C1 segment of cervical spinal cord (tissue), 14 donors: Measurements from ENCODE around the gene PRDM5.

Experiments
- DNase-seq, 14 donors: peaks; one replicate each; lab custom pipeline; 2025; lab: John Stamatoyannopoulos, UW

Gene PRDM5

DNA sequence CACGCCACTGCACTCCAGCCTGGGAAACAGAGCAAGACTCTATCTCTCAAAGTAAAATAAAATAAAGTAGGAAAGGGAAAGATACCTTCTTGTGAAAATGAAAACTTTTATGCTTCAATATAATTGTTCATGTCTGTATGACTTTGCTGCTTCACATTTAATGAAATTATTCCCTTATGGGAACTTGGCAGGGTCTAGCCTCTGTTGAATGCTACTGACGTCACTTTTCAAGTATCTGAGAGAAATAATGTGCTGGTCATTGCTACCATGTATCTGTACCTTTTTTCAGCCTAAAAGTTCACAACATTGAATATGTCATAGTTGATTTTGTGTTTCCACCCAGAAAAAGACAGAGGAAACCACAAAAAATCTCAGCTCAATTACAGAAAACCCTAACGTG lies 65.2 kb downstream of the PRDM5 start:
- DNase-seq = no peak

- no peak for DNase-seq
Measured at GRCh38 chr4:120856294-120856693, 66.2 kb downstream of the PRDM5 start.

GRCh38 chr4:120855307-120856001 lies 67.1 kb downstream of the PRDM5 start:
- DNase-seq = no peak

DNA sequence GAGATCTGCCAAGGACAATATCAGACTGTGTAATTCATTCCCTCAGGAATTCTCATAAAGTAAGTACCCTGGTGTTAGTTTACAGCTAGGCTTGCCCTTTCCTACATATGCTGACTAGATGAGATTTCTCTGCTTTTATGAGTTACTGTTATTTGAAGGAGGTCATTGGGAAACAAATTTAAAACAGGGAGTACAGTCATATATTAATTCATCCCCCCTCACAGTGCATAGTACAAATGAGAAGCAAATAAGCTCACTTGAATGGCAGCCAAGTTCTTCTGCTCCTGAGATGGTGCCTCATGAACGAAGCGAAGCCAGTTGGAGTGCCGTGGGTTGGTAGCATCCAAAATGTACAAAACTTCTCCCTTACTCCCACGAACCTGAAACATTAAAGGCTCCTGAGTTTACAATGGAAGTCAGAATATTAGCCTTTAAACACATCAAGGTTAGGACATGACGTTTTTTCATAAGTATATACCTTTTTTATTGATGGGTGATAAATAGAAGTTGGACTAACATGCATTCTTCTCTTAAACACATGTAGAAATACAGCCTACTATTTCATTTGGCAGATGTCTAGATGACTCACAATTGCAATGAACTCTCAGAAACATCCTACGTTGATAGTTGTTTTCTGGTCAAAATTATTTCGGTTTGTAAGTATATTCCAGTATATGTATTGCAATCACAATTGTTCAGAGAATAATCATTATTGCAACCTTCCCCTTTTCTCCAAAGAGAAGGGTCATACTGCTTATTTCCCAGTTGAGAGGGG lies 69.2 kb downstream of the PRDM5 start:
- DNase-seq = no peak

DNA sequence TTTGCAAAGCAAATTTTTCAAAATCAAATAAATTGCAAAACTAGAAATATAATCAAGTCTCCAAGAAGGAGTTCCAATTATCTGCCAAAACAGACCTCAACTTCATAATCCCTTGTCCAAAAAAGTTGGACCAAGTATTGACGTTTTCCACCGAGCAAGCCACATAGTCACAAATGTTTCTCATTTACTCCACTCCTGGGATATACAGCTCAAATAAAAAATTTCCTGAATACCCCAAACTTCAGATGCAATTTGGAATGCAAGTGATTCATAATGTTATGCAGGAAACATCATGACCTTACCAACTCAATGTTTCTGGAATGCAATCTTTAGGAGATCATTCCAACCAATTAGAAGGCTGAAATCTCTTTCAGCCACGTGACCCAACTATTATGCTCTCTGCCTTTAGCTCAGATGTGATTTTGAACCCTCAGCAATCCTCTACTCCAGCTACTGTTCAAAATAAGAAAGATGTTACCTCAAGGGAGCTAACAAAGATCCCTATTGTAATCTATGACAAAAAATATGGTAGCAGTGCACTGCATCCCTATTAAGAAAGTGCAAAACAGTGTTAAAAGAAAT lies 72.4 kb downstream of the PRDM5 start:
- no peak for DNase-seq

DNA sequence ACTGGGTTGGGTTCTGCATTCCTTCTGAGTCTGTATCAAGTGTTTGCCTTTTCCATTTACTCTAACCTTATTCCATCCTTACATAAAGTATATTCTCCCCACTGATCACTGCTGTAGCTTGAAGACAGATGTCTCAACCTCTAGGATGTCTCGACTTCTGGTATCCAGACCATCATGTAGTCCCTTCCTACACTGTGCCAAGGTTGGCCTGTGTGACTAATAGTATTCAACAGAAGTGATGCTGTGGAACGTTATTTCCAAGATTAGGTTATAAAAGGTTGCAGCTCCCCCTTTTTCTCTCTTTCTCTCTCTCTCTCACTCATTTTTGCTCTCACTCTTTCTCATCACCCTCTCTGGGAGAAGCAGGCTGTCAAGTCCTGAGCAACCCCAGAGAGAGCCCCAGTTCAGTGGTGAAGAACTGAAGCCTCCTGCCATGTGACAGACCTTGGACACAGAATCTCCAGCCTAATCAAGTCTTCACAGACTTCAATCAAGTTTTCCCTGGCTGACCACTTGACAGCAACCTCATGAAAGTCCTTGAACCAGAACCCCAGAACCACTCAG lies 75.4 kb downstream of the PRDM5 start:
- no peak for DNase-seq

GRCh38 chr4:120844528-120844921 lies 78.0 kb downstream of the PRDM5 start:
- no peak for DNase-seq

DNA sequence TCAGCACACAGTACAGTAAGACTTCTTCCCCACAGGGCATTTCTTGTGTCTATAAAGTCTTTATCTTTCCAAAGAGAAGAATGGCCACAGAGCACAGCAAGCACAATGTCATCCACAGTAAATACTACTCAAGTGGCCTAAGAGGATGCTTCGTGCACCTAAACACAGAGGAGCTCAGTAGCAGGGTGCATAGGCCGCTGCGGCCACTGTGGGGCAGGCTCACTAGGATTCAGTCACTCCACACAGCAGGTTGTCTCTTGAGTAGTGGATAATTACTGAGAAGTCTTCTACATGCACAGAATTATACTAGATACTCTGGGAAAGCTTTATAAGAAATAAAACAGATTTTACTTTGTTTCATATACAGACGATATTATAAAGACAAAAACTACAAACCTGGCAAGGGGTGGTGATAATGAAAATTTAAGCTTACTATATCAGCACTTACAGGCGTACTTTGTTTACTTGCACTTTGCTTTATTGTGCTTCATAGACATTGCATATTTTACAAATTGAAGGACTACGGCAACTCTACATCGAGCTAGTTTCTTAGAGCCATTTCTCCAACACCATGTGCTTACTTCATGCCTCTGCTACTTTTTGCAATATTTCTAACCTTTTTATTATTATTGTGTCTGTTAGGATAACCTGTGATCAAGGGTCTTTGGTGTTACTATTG lies 78.5 kb downstream of the PRDM5 start:
- no peak for DNase-seq

GRCh38 chr4:120842031-120842430 lies 80.5 kb downstream of the PRDM5 start:
- DNase-seq = no peak

- DNase-seq = no peak
Measured at GRCh38 chr4:120841580-120841979, 80.9 kb downstream of the PRDM5 start.

GRCh38 chr4:120839974-120840751 lies 82.4 kb downstream of the PRDM5 start:
- no peak for DNase-seq

DNA sequence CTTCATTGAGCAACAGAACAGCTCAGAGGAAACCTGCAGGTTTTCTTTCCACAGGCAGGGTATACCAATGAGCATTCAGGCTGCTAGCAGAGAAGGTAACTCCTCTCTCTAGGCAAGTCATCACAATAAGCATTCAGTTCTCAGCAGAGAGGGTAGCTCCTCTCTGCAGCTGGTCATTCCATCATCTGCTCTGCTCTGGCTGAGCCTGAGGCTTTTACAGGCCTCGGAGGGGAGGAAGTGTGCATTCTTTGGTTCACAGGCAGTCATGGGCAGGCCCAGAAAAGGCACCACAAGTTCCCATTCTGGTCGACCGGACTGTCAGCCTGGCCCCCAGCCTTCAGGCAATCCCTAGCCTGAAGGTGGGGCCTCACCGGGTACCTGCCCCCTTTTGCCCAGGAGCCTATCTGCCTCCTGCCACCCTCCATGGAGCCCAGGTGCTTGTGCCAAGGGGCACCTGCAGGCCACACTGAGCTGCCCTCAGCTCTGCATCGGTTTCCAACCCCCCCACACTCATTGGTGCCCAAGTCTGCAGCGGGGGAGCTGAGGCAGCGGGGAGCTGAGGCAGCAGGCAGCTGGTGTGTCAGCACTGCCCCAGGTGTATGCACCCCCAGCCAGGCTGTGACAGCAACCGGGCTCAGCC lies 83.1 kb downstream of the PRDM5 start:
- DNase-seq = no peak

GRCh38 chr4:120838784-120839183 lies 83.7 kb downstream of the PRDM5 start:
- DNase-seq = no peak

- DNase-seq = no peak
Measured at GRCh38 chr4:120837656-120838055, 84.9 kb downstream of the PRDM5 start.

DNA sequence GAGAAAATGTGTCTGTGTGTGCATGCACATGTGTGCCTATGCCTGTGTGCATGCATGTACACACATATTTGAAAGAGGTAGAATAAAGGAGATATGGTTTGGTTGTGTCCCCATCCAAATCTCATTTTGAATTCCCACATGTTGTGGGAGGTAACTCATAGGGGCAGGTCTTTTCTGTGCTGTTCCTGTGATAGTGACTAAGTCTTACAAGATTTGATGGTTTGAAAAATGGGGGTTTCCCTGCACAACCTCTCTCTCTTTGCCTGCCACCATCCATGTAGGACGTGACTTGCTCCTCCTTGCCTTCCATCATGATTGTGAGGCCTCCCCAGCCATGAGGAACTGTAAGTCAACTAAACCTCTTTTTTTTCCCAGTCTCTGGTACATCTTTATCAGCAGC lies 87.2 kb downstream of the PRDM5 start:
- DNase-seq = no peak

DNA sequence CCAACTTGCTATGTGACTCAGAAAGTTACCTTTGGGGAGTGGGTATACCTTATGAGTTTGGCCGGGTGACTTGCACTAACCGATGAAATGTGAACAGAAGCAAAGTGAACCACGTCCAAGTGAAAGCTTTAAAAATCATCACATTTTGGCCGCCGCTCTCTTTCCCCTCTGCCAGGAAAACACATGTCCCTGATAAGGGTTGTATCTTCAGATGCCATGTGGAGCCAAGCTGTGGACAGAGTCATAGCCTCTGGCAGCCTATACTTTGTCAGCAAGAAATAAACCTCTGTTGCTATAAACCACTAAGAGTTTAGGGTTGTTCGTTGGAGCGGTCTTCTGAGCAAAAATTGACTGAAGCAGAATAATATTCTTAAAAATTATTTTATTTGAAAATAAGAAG lies 92.3 kb downstream of the PRDM5 start:
- no peak for DNase-seq

- DNase-seq = no peak
Measured at GRCh38 chr4:120829113-120829831, 93.3 kb downstream of the PRDM5 start.

- DNase-seq = no peak
Measured at GRCh38 chr4:120826853-120827252, 95.7 kb downstream of the PRDM5 start.

- DNase-seq = no peak
Measured at GRCh38 chr4:120826449-120826848, 96.1 kb downstream of the PRDM5 start.

DNA sequence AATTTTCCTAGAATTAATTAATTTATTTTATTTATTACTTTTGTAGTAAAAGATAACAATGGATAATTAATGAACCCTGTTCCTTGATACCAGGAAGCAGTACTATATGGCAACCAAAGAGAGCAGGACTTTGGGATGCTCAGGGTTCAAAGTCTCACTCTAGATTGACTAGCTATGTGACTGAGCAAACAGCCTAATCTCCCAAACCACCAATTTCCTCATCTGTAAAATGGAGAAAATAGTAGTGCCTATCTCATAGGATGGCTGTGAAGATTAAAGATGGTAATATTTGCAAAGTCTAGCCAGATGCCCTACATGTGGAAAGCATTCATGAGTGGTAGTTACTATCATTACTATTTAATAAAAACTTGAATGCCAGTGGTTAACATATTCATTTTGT lies 97.6 kb downstream of the PRDM5 start:
- DNase-seq = no peak
